ENCODE results near the gene KLHL22. TPM values are rescaled to one million over a fixed set of nuclear protein-coding genes. Genes with fewer than 3 reads are reported as not detected.

The KLHL22 gene
- total RNA-seq, 1 donor from 2014 or later, result 14.3 TPM

DNA sequence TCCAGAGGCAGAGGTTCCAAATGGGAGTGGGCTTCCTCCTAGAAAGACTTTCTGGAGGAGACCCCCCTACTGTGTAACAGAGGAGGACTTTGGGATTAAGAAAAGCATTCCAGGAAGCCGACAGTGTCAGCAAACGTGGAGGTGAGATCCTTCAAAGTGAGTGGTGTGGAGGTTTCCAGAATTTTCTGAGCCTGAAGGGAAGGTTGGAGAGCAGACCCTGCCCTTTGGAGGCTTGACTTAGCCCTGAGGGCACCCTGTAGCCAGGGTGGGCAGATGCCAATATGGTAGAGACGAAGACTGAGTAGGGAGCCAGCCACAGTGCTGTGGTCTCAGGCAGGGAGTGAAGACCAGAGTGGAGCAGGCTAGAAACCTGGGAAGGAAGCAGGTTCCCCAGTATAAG lies 1.8 kb upstream of the KLHL22 start:
- no peak for DNase-seq (ENCODE audit: low spot score)
- Histone ChIP-seq H3K4me2 (peak overlapping the region; percentile 94), H3K4me3 (no peak overlapping the region), H3K36me3 (no peaks in the 10 kb centered on the region), H3K9me3 (ENCODE audit: low read depth) (no peaks in the 10 kb centered on the region), H3K4me1 (peaks cover 16% of the 10 kb centered on the region), H3K79me2 (ENCODE audit: low read depth) (peaks cover 40% of the 10 kb centered on the region), H2AFZ (replicated peaks) (no peak overlapping the region), H4K20me1 (ENCODE audit: low read depth) (peaks cover 26% of the 10 kb centered on the region), H3K9ac (no peak overlapping the region), H3K27ac (no peak overlapping the region), H3F3A (ENCODE audit: low read depth) (peaks cover 6% of the 10 kb centered on the region), H3K27me3 (peaks cover 16% of the 10 kb centered on the region)
- Mint-ChIP-seq H3K27ac (no peak overlapping the region), H3K9me3 (no peaks in the 10 kb centered on the region), H3K4me1 (peaks cover 21% of the 10 kb centered on the region), H3K27me3 (ENCODE audit: insufficient read depth, low read depth) (no peaks in the 10 kb centered on the region), H3K4me3 (peak overlapping the region; percentile 34), H3K36me3 (peaks cover 17% of the 10 kb centered on the region)
- TF ChIP-seq EZH2 (IDR thresholded peaks at IDR 0.05) (no peak), EZH2phosphoT487 (IDR thresholded peaks at IDR 0.05) (no peak)
- TF ChIP-seq, protein P1, sequence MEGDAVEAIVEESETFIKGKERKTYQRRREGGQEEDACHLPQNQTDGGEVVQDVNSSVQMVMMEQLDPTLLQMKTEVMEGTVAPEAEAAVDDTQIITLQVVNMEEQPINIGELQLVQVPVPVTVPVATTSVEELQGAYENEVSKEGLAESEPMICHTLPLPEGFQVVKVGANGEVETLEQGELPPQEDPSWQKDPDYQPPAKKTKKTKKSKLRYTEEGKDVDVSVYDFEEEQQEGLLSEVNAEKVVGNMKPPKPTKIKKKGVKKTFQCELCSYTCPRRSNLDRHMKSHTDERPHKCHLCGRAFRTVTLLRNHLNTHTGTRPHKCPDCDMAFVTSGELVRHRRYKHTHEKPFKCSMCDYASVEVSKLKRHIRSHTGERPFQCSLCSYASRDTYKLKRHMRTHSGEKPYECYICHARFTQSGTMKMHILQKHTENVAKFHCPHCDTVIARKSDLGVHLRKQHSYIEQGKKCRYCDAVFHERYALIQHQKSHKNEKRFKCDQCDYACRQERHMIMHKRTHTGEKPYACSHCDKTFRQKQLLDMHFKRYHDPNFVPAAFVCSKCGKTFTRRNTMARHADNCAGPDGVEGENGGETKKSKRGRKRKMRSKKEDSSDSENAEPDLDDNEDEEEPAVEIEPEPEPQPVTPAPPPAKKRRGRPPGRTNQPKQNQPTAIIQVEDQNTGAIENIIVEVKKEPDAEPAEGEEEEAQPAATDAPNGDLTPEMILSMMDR (IDR thresholded peaks at IDR 0.05), result no peak

- peak overlapping the region; percentile 70 for H3K27ac ChIP-seq
- H3F3A ChIP-seq (ENCODE audit: low read depth), result peaks cover 6% of the 10 kb centered on the region
- peak overlapping the region; percentile 78 for H2AFZ ChIP-seq (replicated peaks)
- no peaks in the 10 kb centered on the region for H3K9me3 Mint-ChIP-seq
- H3K4me3 ChIP-seq, result peak overlapping the region; percentile 66
- no peaks in the 10 kb centered on the region for H3K27me3 Mint-ChIP-seq (ENCODE audit: insufficient read depth, low read depth)
- peaks cover 23% of the 10 kb centered on the region for H3K4me1 Mint-ChIP-seq
- peak overlapping the region; percentile 50 for H3K9ac ChIP-seq
- no peaks in the 10 kb centered on the region for H3K36me3 ChIP-seq
- H3K27me3 ChIP-seq, result peaks cover 16% of the 10 kb centered on the region
- no peaks in the 10 kb centered on the region for H3K9me3 ChIP-seq (ENCODE audit: low read depth)
- TF ChIP-seq EZH2 (IDR thresholded peaks at IDR 0.05) (peak; percentile 48), EZH2phosphoT487 (IDR thresholded peaks at IDR 0.05) (no peak)
- TF ChIP-seq, protein P1 (IDR thresholded peaks at IDR 0.05), result peak; percentile 96
- peaks cover 29% of the 10 kb centered on the region for H4K20me1 ChIP-seq (ENCODE audit: low read depth)
- peak overlapping the region; percentile 74 for H3K27ac Mint-ChIP-seq
- H3K36me3 Mint-ChIP-seq, result peaks cover 17% of the 10 kb centered on the region
- peak overlapping the region; percentile 96 for H3K4me3 Mint-ChIP-seq
- peaks cover 43% of the 10 kb centered on the region for H3K79me2 ChIP-seq (ENCODE audit: low read depth)
- DNase-seq (ENCODE audit: low spot score), result peak; percentile 95
- peak overlapping the region; percentile 94 for H3K4me2 ChIP-seq
- peaks cover 16% of the 10 kb centered on the region for H3K4me1 ChIP-seq
Observed at GRCh38 chr22:20495861-20496681, 476 bp upstream of the KLHL22 start.

- no peaks in the 10 kb centered on the region for H3K9me3 ChIP-seq (ENCODE audit: low read depth)
- no peak overlapping the region for H2AFZ ChIP-seq (replicated peaks)
- no peak for TF ChIP-seq EZH2phosphoT487 (IDR thresholded peaks at IDR 0.05)
- TF ChIP-seq, protein P1 (IDR thresholded peaks at IDR 0.05), result no peak
- no peak for TF ChIP-seq EZH2 (IDR thresholded peaks at IDR 0.05)
- no peak overlapping the region for H3K4me3 Mint-ChIP-seq
- DNase-seq (ENCODE audit: low spot score), result no peak
- no peak overlapping the region for H3K27ac ChIP-seq
- no peak overlapping the region for H3K4me2 ChIP-seq
- H3F3A ChIP-seq (ENCODE audit: low read depth), result peaks cover 6% of the 10 kb centered on the region
- H3K27ac Mint-ChIP-seq, result no peak overlapping the region
- peaks cover 7% of the 10 kb centered on the region for H3K4me1 ChIP-seq
- H3K4me1 Mint-ChIP-seq, result peaks cover 21% of the 10 kb centered on the region
- no peaks in the 10 kb centered on the region for H3K36me3 ChIP-seq
- H3K79me2 ChIP-seq (ENCODE audit: low read depth), result peaks cover 28% of the 10 kb centered on the region
- H3K9ac ChIP-seq, result no peak overlapping the region
- no peaks in the 10 kb centered on the region for H3K9me3 Mint-ChIP-seq
- peaks cover 16% of the 10 kb centered on the region for H3K27me3 ChIP-seq
- H3K36me3 Mint-ChIP-seq, result peaks cover 19% of the 10 kb centered on the region
- H3K27me3 Mint-ChIP-seq (ENCODE audit: insufficient read depth, low read depth), result peaks cover 2% of the 10 kb centered on the region
- H3K4me3 ChIP-seq, result no peak overlapping the region
- peaks cover 60% of the 10 kb centered on the region for H4K20me1 ChIP-seq (ENCODE audit: low read depth)
Observed at GRCh38 chr22:20491346-20491745, 4.2 kb downstream of the KLHL22 start.
